HG02884 (cell line): ENCODE measurements around the gene LTA4H.
"Not testable (repeated sequence)": the region's sequence is repeated elsewhere in the genome, so short reads cannot be mapped to it uniquely, and the experiment has no call there.

Experiments used
- ATAC-seq: cut with Tn5 transposase; IDR thresholded peaks from one replicate; pipeline ENCODE4 v1.9.1; 2021; ENCODE audit warnings: mild to moderate bottlenecking, moderate library complexity; ENCODE audit not compliant: unreplicated experiment

LTA4H gene

GRCh38 chr12:95995238-95996031 is 40.0 kb downstream of the LTA4H start:
- no peak for ATAC-seq

- ATAC-seq = no peak
Observed at GRCh38 chr12:95994476-95994875, 40.9 kb downstream of the LTA4H start.

GRCh38 chr12:95993907-95994306 is 41.5 kb downstream of the LTA4H start:
- ATAC-seq = no peak

- ATAC-seq = no peak
Observed at GRCh38 chr12:95990136-95990535, 45.3 kb downstream of the LTA4H start.

DNA sequence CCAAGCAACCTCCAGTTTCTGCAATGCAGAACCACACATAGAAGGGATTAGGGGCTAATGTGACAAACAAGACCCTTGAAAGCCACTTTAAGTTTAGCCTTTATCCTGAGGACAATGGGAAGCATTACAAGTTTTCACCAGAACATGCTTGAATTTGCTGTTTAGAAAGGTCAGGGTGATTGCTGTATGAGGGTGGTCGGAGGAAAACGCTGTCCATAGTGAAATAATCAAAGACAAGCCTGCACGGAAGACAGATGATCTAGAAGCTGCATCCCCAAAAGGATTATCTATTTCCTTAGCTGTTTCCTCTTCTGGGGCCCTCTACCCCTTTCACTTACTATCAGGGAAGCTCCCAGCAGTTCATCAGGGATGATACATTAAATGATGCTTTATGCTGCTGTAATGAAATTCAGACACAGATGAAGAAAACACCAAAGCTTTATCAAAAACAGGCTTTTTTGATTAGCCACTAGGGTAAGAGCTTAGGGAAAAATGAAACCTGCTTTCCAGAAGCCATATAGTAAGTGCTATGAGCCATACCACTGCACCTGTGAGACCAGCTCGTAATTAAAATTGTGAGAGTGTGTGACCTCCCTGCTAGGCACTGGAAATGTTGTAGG is 45.8 kb downstream of the LTA4H start:
- no peak for ATAC-seq

GRCh38 chr12:95988506-95989275 is 46.7 kb downstream of the LTA4H start:
- ATAC-seq = no peak

- no peak for ATAC-seq
Observed at GRCh38 chr12:95986635-95987570, 48.5 kb downstream of the LTA4H start.

DNA sequence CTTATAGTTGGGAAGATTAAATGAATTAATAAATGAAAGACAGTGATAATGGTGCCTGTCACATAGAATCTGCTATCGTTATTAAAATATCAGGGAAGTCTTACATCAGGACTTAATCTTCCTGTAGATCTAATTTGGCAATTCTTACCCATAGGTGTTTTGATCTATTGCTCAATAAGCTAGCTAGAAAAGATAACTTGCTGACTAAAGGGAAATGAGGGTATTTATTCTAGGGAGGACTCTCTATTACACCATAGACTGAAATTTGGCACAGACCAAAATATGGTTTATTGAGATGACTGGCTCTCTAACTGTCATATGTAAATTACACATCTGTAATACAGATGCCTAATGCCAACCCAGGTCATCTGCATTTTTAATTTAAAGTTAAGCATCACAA is 50.7 kb downstream of the LTA4H start:
- ATAC-seq = no peak

- ATAC-seq = no peak
Observed at GRCh38 chr12:95982602-95983001, 52.8 kb downstream of the LTA4H start.

GRCh38 chr12:95980437-95980836 is 55.0 kb downstream of the LTA4H start:
- no peak for ATAC-seq

- no peak for ATAC-seq
Observed at GRCh38 chr12:95978774-95979173, 56.6 kb downstream of the LTA4H start.

DNA sequence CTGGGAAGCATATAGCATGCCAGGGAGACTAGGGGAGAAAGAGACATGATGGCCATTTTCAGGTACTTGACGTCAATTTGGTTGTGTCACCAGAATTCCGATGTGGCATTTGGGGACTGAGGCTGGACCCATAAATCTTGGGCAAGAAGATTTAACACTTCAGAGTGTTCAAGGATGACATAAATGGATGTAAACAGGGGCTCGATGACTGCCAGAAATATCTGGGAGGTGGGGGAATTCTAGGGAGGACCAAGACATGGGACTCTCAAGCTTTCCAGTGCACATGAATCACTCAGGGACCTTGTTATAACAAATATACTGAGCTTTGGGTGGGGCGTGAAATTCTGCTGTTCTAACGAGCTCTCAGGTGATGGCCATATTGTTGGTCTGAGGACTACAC is 57.0 kb downstream of the LTA4H start:
- no peak for ATAC-seq

- no peak for ATAC-seq
Observed at GRCh38 chr12:95977764-95978305, 57.6 kb downstream of the LTA4H start.

GRCh38 chr12:95976416-95976832 is 59.0 kb downstream of the LTA4H start:
- ATAC-seq = no peak

DNA sequence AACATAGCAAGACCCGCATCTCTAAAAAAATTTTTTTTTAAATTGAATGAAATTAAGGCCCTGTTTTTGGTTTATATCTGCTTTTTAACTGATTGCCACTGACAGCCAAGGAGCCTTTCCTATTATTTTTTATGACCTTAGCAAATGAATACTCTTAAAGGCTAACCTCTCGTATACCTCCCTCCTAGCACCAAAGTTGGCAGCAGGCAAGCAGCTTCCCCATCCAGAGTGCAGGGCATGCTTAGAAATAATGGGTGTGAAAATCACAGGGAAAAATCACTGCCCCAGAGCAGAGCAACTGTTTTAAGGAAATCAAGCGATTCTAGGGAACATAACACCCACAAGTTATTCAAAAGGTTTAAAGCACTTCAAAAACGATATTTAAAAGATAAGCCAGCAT is 59.9 kb downstream of the LTA4H start:
- no peak for ATAC-seq

DNA sequence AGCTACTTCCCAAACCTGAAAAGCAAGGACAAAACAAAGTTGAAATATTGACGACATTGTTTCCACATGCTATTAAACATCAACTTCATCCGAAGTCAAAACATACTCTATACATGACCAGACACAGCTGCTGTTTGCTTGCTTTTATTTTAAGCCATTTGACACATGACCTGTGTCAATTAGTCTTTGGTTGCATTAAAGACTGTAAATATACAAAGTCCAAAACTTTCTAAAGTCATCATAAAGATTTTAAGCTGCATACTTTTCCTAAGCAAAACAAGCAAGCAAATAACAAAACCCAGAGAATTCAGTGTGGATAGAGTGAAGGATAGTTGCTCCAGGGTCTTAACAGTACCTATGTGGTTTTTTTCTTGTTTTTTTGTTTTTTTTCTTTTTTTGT is 61.0 kb downstream of the LTA4H start:
- no peak for ATAC-seq

DNA sequence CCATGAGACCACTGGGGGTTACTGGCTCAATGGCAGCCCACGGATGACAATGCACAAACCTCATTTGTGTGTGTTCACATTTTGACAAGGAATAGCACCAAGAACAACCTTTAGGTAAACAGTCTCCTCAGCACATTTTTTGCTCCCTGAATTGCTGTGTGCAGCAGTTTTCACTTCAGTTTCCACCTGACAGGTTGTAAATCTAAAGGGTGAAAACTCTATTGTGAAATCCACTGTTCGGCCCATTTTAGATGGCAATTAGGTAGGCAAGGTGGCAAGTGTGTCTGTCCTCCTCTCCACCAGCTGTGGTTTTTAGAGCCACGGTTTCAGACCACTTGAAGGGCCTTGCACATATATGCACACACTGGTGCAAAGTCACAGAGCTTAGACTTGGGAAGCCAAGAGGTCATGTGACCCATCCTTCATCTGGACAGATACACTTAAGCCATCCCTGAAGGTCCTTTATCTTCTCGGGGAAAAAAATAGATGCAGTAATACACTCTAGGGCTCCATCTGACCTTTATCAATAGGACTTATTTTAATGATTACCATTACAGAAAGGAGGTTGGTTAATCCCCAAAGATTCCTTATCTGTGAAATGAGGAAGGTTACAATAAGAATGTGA is 62.4 kb downstream of the LTA4H start:
- no peak for ATAC-seq

- no peak for ATAC-seq
Observed at GRCh38 chr12:95970905-95971304, 64.5 kb downstream of the LTA4H start.

DNA sequence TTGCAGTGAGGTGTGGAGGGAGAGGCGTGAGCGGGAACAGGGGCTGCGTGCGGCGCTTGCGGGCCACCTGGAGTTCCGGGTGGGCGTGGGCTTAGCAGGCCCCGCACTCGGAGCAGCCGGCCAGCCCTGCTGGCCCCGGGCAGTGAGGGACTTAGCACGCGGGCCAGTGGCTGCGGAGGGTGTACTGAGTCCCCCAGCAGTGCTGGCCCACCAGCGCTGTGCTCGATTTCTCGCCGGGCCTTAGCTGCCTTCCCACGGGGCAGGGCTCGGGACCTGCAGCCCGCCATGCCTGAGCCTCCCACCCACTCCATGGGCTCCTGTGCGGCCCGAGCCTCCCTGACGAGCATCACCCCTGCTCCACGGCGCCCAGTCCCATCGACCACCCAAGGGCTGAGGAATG is 66.3 kb downstream of the LTA4H start:
- not testable (repeated sequence) for ATAC-seq

DNA sequence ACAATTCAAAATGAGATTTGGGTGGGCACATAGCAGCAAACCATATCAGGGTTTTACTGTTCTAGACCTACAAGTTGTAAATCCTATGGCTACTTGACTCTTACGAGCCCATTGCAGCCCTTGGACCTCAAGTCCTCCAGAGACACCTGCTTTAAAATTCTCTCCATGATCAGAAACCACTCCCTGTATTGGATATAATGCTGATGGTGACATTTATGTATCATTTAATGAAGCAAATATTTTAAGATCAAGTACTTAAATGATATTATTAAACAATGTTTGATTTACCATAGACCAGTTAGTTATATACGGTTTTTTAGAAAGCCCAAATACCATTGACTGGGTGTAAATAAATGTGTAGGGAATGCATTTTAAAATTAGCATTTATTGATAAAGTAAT is 68.1 kb downstream of the LTA4H start:
- ATAC-seq = no peak
